HG03565 (cell line): ENCODE measurements around the gene LRRC41.
"Not testable (repeated sequence)": the region's sequence is repeated elsewhere in the genome, so short reads cannot be mapped to it uniquely, and the experiment has no call there.

Experiments used
- ATAC-seq: cut with Tn5 transposase; IDR thresholded peaks from one replicate; pipeline ENCODE4 v1.9.1; 2021; ENCODE audit warnings: mild to moderate bottlenecking, moderate library complexity; ENCODE audit not compliant: unreplicated experiment

LRRC41 gene, protein sequence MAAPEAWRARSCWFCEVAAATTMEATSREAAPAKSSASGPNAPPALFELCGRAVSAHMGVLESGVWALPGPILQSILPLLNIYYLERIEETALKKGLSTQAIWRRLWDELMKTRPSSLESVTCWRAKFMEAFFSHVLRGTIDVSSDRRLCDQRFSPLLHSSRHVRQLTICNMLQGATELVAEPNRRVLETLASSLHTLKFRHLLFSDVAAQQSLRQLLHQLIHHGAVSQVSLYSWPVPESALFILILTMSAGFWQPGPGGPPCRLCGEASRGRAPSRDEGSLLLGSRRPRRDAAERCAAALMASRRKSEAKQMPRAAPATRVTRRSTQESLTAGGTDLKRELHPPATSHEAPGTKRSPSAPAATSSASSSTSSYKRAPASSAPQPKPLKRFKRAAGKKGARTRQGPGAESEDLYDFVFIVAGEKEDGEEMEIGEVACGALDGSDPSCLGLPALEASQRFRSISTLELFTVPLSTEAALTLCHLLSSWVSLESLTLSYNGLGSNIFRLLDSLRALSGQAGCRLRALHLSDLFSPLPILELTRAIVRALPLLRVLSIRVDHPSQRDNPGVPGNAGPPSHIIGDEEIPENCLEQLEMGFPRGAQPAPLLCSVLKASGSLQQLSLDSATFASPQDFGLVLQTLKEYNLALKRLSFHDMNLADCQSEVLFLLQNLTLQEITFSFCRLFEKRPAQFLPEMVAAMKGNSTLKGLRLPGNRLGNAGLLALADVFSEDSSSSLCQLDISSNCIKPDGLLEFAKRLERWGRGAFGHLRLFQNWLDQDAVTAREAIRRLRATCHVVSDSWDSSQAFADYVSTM

DNA sequence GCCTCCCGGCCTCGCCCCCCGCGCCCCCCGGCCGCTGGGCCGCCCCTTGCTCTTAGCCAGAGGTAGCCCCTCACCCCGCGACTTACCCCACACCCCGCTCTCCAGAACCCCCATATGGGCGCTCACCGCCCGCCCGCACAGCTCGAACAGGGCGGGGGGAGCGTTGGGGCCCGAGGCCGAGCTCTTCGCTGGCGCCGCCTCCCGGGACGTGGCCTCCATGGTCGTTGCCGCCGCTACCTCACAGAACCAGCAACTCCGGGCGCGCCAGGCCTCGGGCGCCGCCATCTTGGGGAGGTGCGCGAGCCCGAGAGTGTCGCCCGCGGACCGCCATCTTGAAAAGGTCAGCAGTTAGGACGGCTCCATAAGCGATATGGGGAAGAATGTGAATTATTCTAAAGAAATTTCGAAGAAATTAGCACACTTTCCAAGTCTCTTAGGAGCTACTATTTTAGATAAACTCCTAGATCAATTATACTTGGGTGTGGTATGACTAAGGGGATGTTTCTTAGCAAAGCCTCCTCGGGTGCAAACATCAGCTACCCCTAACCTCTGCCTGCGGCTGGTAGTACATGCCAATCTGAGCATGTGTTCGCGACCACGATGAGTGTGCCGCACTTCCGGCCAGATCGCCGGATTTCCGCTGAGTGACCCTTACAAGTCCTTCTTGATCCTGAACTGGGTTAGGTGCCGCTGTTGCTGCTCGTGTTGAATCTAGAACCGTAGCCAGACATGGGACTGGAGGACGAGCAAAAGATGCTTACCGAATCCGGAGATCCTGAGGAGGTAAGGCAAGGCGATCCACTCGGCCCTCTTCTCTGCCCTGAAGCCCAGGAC, at the start of gene LRRC41, which contains the start of gene UQCRH:
TSS of gene LRRC41 (minus strand) at position 579 of the 834 bp plus-strand sequence. CDS start at position 285, 294 bp downstream.
TSS of gene UQCRH (plus strand) at position 661 of the 834 bp plus-strand sequence. CDS start at position 730, 69 bp downstream.
- ATAC-seq: peak; percentile 71

DNA sequence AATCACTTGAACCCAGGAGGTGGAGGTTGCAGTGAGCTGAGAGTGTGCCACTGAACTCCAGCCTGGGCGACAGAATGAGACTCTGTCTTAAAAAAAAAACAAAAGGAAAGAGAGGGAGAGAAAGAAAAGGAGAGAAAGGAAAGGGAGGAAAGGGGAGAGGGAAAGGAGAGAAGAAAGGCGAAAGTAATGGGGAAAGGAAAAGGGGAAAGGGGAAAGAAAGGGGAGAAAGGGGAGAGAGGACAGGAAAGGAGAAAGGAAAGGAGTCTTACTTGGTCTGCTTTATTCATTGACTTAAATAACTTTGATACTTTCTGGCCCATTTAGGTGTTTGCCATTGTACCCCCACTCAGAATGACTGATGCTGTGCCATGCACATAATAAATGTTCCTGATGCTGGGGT, 48.9 kb upstream of the LRRC41 start:
- no peak for ATAC-seq

DNA sequence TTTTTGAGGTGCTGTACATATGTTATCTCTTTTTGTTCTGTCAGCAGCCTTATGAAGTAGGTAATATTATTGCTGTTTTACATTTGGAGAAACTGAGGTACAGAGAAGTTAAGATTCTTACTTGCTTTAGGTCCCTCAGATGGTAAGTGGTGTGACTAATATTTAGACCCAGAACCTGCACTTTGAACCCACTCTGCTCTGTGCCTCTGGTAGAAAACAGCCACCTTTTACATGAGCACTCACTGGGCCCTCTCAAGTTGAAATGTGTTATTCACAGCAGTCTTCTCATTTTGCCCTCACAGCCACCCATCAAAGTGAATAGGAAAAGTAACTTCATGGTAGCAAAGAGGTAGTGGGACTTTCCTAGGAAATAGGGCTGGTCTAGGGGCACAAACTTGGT, 41.9 kb upstream of the LRRC41 start:
- no peak for ATAC-seq

DNA sequence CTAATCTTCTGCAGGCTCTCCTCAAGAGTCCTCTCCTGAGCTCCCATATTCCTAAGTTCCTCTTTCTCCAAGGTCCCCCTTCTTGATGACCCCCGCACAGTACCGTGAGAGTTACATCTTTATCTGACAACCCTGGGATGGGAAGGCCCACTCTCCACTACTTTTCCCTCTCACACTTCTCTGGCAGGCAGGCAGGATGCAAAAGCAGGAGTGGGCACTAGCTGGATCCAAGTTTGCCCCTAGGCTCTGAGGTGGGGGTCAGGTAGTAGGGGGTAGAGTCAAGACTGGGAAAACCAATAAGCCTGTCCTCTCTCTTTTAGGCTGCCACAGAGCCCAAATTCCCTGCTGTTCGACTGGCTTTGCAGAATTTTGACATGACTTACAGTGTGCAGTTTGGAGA, 41.1 kb upstream of the LRRC41 start:
- no peak for ATAC-seq

DNA sequence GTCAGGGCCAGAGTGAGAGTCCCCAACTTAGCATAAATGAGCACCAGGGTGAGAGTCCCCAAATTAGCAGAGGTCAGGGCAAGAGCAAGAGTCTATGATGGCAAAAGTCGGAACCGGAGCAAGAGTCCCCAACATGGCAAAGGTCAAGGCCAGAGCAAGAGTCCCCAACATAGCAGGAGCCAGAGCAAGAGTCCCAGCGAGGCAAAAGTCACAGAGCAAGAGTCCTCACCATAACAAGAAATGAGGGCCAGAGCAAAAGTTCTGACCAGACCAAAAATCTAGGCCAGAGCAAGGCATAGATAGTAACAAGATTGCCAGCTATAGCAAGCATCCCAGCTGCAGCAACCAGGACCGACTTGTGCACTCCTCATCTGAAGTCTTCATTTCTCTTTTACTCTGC, 40.3 kb upstream of the LRRC41 start:
- ATAC-seq: no peak

DNA sequence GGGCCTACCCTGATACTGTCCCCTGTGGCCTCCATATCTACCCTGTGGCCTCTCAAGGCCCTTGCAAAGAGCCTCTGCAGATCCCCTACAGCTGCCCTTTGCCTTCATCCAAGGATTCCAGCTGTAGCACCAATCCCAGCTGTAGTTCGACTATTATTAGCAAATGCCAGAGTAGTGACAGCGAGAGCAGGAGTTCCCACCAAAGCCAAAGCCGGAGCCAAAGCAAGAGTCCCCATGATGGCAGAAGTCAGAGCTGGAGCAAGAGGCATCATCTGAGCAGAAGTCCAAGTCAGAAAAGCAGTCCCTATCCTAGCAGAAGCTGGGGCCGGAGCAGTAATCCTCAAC, 39.9 kb upstream of the LRRC41 start:
- ATAC-seq: no peak

DNA sequence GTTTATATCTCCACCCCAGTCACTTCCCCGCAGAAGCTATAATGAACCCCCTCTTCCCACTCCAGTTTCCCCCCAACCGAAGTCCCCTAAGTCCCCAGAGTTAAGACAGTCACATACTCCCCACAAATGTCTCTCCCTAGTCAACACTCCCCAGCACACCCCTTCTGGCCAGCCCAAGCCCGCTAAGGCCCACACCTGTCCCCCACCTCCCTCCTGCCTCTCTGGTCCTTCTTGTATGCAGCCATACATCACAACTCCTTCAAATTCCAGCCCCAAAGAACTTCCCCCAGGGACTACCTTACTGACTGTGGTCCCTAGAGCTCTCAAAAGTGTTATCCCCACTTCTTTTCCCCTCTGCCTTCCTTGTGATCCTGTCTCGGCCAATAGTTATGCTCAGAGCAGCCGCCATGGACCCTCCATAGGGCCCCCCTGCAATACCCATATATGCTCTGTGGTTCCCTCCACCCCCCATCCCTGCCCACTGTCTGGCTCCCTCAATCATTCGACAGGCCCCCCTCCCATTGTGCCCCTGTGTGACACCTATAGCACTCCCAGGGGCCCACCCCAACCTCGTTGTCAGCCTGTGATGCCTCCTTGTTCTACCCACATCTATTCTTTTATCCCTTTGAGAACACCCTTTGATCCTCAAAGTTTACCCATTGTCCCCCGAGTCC, 39.4 kb upstream of the LRRC41 start:
- ATAC-seq: no peak

DNA sequence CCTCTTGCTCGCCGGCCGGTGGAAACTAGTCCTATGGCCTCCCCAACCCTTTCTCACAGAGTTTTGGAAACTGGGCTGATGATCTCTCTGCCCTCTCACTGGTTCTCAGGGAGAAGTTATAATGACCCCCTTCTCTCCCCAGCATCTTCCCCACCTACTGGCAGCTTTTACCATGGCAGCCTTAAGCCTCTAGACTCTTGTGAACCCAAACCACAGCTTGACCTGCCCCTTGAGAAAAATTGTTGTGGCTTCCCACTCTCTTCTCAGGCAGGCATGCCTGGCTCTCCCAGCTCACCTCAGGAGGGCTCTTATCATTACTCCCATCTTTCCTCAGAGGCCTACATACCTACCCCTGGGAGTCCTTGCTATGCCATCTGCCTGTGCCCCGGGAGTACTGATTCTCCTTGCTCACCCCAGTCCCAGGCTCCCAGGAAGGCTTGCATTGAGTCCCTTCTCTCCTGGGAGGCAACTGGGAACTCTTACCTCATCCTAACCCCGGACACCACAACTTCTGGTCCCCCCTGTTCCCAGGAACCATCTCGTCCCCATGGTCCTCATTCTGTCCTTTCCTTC, 38.8 kb upstream of the LRRC41 start:
- no peak for ATAC-seq

DNA sequence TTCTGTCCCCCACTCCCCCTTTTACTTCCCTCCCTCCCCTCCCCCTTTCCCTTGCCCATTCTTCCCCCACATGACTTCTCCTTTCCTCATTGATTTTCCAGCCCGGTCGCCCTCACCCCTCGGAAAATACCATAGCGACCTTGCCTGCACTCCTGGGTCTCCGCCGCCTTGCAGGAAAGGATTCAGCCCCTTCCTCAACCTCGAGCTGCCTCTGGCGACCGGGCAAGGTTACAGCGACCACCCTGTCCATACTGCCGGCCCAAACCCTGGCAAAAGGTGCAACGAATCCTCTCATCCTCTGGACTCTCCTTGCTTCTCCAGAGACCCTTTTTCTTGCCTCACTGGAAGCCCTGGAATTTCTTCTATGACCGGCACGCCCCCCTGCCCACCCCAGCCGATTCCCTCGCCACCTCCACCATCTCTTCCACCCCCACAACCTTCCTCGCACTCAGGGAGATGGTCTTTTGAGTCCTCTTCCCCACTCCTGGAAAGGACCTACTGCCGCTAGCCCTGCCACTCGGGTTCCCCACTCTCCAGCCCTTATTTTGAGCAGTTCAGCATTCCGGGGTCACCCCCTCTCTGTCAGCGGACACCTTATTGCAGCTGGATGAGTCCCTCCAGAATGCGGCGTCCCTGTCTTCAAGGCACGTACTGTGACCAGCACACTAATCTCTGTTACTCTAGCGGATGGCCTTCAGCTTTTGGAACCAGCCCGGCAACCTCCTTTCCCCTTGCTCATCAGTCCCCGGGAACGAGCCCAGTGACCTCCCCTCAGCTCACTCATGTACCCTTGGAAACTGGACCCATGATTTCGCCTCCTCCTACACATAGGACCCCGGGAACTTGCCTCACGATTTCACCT, 38.0 kb upstream of the LRRC41 start:
- ATAC-seq: no peak

DNA sequence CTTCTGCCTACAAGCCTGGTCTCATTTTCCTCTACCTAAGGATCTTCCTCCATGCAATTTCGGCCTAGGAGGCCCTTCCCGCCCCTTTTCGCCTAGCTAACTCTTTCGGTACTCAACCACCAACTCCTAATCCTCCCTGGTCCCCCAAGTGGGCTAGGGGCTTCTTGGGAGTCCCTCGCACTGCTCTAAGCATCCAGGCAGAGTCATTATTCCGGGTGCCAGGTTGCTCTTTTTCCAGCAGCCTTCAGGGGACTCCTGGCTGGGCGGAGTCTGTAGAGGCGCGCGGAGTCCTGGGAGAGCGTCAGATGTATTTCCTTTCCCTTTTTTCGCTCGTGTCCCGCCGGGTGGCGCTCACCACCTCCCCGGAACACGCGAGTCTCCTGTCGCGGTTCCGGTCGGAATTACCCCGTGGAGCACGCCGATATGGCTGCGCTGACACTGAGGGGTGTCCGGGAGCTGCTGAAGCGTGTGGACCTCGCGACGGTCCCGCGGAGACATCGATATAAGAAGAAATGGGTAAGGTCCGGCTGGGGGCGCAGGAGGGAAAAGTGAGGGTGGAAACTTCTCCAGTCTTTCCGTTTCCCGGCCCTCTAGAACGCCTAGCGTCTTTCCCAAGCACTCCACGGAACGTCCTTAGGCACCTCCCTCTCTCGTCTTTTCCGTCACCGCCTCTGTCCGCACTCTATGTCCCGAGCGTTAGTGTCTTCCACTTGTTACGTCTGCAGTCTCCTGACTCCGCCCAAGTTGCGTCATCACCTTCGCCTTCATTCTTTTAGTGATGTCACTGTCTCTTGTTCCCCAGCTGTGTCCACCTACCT, 37.2 kb upstream of the LRRC41 start, which contains the start of gene NSUN4:
TSS of gene NSUN4 (plus strand) at position 404 of the 818 bp plus-strand sequence. CDS start at position 424, 20 bp downstream.
- ATAC-seq: peak; percentile 57

DNA sequence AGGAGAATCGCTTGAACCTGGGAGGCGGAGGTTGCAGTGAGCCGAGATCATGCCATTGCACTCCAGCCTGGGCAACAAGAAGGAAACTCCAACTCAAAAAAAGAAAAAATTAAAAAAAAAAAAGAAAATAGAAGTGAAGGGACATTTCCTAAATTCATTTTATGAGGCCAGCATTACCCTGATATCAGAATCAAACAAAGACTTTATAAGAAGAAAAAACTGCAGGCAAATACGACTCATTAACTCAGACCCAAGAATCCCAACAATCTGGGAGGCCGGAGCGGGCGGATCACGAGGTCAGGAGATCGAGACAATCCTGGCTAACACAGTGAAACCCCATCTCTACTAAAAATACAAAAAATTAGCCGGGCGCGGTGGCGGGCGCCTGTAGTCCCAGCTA, 34.0 kb upstream of the LRRC41 start:
- not testable (repeated sequence) for ATAC-seq

DNA sequence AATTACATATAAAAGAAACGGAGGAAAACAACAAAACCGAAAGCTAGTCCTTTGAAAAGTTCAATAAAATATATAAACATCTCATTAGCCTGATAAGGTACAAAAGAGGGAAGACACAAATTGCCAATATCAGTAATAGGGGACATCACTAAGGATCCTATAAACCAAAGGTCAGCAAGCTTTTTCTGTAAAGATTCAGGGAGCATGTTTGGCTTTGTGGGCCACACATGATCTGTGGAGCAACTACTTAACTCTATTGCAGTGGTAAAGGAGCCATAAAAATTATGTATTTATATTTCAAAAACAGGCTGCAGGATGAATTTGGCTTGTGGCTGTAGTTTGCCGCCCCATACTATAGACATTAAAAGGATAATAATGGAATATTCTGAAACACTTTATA, 31.7 kb upstream of the LRRC41 start:
- no peak for ATAC-seq

DNA sequence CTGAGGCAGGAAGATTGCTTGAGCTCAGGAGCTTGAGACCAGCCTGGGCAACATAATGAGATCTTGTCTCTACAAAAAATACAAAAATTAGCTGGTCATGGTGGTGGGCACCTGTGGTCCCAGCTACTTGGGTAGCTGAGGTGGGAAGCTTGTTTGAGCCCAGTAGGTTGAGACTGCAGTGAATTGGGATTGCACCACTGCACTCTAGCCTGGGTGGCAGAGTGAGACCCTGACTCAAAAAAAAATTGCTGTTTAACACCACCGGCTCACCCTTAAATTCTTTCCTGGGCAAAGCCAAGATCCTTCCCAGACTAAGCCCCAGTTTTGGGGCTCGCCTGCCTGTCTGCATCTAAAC, 30.6 kb upstream of the LRRC41 start:
- peak; percentile 9 for ATAC-seq

DNA sequence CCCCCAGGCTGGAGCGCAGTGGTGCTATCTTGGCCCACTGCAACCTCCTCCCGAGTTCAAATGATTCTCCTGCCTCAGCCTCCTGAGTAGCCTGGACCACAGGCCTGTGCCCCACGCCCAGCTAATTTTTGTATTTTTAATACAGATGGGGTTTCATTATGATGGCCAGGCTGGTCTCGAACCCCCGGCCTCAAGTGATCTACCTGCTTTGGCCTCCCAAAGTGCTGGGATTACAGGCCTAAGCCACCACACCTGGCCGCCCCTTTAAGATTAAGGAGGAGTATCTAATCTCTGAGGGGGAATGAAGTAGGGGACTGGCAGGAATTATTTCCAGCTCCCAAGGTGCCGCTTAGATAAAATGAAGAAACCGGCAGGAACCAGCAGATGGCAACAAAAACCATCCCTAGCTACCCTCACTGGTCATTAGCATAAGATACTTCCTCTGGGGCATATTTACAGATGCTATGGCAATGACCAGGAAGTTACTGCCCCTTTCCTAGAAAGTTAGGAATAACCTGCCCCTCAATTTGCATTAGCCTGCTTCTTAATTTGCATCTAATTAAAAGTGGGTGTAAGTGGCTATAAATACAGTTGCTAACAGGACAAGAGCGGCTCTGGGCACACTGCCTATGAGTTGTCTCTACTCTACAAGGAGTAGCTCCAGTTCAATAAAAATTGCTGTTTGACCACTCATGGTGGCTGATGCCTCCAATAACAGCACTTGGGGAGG, 30.0 kb upstream of the LRRC41 start:
- ATAC-seq: peak; percentile 42

DNA sequence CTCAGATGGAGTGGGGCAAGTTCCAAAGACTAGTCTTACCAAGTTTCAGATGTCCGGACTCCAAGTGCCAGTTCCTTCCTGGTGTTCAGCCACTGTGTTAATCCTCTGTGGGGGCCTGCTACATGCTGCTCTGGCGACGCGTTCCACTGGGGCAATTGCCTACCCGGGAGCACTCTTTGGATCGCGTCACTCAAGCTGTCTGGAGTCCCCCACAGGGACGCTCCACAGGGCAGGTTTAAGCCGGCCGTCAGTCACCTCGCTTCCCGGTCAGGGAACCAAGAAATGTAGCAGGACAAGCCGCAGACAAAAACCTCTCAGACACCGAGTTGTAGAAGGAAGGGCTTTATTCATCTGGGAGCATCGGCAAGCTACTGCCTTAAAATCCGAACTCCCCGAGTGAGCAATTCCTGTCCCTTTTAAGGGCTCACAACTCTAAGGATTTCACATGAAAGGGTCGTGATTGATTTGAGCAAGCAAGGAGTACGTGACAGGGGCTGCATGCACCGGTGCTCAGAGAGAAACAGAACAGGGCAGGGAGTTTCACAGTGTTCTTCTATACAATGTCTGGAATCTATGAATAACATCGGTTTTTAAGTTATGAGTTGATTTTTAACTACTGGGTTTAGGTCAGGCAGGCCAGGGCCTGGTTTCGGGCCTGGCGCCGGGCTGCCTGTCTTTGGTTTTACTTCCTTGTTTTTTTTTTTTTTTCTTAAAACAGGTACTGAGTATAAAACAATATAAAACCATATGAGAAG, 28.5 kb upstream of the LRRC41 start:
- not testable (repeated sequence) for ATAC-seq

DNA sequence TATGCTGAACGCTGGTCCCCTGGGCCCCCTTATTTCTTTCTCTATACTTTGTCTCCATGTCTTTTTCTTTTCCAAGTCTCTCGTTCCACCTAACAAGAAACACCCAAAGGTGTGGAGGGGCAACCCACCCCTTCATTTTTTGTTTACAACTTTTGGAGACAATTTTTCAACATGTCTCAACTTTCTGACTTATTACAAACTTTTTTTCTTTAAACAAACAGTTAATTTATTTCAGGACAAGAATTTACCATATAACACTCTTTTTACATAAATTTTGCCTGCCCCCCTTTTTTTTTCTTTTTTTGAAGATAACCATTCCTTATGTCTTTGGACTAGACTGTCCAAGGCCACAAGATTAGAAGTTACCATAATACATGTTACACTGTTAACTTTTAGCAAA, 27.0 kb upstream of the LRRC41 start:
- ATAC-seq: not testable (repeated sequence)

DNA sequence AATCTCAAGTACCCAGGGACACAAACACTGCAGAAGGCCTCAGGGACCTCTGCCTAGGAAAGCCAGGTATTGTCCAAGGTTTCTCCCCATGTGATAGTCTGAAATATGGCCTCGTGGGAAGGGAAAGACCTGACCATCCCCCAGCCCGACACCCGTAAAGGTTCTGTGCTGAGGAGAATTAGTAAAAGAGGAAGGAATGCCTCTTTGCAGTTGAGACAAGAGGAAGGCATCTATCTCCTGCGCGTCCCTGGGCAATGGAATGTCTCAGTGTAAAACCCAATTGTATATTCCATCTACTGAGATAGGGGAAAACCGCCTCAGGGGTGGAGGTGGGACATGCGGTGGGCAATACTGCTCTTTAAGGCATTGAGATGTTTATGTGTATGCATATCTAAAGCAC, 26.4 kb upstream of the LRRC41 start:
- ATAC-seq: not testable (repeated sequence)
